GM20431 (cell line): ENCODE measurements around the gene DNAI4.
"Not testable (repeated sequence)": the region's sequence is repeated elsewhere in the genome, so short reads cannot be mapped to it uniquely, and the experiment has no call there.

ENCODE experiments used
- in situ Hi-C: fragments of 300-500 bp; cut with MseI, MboI; formaldehyde crosslinking; loops from one replicate; pipeline ENCODE4 v1.15.0; 2020; ENCODE audit warnings: low sequenced_read_pairs; ENCODE audit not compliant: unreplicated experiment

Gene DNAI4

DNA sequence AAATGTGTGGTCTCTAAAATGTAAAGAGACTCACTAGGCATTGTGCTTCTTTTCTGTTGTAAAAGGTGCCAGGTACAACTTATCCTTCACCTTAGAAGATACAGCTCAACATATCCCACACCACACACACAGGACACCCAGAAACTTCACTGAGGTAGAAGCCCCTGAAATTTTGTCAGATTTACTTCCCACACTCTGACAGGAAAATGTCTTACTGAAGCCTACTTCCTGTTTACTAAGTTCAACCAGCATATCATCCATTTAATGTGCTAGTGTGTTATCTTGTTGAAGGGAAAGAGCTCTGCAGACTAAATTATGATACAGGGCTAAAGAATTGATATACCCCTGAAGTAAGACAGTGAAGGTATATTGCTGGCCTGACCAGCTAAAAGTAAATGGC, 83.7 kb downstream of the DNAI4 start:
- in situ Hi-C loops, result no loop called here

DNA sequence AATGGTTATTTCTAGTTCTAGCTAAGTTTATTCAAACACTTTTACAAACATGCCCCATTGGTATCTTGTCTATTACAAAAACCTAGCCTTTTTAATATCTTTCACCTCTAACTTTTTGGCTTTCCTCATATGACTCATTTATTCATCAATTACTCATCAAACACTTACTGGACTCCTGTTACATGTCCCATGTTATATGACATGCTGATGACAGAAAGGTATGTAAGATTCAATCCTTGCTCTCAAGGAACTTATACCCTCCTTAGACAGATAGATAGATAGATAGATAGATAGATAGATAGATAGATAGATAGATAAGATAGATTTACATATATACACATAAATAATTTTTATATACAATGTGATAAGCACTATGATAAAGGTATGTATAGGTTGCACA, 89.7 kb downstream of the DNAI4 start:
- in situ Hi-C loops, result no loop called here

DNA sequence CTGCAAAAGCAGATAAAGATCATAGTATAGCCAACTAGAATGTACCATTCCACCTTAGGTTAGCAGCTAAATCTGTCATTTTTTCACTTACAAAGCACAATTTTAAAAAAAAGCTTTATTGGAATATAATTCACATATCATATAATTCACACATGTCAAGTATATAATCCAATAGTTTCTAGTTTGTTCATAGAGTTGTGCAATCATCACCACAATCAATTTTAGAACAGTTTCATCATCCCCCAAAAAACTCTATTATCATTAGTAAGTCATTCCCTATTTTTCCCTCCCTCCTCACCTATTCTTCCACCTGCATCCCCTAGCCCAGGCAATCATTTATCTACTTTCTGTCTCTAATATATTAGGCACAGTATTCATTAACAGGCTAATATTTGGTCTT, 91.5 kb downstream of the DNAI4 start:
- in situ Hi-C loops, result no loop called here

DNA sequence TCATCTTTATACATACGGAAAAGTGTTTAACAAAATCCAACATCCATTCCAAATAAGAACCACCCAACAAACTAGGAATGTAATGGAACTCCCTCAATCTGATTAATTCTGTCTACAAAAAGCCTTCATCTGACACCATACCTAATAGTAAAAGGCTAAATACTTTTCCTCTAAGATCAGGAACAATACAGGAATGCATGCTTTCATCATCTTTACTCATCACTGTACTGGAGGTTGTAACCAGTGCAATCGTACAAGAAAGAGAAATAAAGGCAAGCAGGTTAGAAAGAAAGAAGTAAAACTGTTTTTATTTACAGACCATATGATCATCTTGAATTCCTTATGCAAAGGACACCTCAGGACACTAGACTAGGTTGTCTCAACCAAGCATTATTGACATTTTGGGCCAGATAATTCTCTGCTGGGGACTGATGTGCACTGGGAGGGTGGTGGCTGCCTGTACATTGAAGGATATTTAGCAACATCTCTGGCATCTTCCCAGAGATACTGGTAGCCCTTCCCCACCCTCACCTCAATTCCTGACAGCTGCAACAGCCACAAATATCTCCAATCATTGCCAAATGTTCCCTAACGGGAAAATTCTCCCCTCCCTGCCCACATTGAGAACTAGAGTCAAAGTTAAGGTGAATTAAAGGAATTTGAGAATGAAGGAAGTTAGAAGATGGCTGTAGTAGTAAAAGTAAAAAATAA, 93.0 kb downstream of the DNAI4 start:
- in situ Hi-C loops, result no loop called here

DNA sequence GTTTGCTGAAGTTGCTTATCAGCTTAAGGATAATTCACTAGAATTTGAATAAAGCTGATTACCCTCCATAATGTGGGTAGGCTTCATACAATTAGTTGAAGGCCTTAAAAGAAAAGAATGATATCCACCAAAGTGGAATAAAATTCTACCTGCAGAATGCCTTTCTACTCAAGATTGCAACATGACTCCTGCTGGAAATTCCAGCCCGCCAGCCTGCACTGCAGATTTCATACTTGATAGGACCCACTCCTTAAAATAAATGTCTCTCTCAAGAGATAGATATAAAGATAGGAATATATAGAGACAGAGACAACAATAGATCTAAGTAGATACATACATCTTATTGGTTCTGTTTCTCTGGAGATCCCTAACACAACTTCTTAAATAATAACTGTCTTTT, 99.9 kb downstream of the DNAI4 start:
- in situ Hi-C loops, result no loop called here

DNA sequence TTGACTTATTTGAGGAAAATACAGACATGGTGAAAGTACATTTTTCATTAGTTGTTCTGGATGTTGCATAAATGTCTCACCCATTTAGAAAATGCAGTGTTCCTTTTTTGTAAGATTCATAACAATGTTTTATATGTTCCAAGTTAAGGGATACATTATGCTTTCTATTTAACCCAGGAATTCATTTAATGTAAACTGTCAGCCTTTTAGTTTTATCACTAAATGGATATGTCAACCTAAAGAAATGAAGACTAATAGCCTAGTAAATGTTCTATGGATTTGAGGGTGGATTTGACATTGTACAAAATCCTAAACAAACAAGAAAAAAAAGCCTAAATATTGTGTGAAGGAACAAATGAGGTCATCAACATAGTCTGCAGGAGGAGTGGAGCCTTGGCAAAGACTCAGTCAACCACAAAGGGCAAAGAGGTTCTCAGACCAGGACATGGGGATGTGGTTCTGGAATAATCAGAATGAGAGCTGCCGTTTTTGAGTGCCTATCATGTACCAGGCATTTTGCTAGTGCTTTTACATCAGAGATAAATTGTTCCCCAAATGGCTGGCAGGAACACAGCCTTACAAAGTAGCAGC, 114.8 kb downstream of the DNAI4 start:
- in situ Hi-C loops, result no loop called here

DNA sequence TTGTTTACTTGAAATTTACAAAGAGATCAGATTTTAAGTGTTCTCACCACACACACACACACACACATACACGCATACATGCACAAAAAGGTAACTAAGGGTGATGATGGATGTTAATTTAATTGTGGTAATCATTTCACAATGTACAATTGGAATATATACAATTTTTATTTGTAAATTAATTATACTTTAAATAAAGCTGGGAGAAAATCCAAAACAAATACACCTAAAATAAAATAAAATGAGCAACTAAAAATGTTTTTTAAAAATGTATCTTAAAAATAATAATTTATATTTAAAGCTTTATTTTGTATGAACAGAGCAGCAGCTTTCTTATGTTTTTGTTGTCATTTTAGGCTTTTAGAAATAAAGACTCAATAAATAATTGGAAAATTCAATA, 115.4 kb downstream of the DNAI4 start:
- in situ Hi-C loops, result no loop called here

DNA sequence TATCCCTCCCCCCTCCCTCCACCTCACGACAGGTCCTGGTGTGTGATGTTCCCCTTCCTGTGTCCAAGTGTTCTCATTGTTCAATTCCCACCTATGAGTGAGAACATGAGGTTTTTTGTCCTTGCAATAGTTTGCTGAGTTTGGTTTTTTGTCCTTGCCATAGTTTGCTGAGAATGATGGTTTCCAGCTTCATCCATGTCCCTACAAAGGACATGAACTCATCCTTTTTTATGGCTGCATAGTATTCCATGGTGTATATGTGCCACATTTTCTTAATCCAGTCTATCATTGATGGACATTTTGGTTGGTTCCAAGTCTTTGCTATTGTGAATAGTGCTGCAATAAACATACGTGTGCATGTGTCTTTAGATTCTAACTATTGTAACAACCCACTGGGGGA, 128.8 kb downstream of the DNAI4 start:
- in situ Hi-C loops, result not testable (repeated sequence)

DNA sequence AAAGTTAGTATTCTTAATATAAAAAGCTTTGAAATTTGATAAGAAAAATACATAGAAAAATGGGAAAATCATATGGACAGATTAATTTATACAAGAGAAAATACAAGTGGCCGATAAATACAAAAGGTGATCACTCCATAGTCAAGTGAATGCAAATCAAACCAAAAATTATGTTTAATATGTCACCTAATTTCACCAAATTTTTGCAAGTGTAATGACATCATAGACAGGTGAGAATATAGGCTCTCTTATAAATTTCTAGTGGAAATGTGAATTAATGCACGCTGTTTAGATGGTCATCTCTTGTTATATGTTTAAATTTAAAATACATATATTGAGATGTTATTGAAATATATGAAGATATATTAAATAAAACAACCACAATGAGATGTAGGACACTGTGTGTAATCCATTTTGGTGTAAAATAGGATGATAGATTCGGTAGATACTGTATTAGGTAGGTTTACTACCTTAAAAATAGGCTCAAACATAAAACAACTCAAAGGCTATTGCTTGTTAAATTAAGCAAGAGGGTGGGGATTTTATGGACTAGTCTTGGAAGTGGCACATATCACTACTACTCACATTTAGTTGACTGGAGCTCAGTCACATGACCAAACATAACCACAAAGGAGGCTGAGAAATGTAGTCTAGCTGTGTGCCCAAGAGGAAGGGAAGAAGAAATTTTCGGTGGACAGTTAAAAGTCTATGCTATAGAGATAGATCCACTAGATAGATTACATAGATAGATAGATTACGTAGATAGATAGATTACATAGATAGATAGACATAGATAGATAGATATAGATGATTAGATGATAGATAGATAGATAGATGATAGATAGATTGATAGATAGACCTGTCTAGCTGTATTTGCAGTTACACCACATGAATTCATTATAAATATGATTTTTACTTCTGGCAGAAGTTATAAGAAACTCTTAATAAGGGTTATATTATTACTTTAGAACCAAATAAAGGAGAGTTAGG, 132.7 kb downstream of the DNAI4 start:
- in situ Hi-C loops, result no loop called here

DNA sequence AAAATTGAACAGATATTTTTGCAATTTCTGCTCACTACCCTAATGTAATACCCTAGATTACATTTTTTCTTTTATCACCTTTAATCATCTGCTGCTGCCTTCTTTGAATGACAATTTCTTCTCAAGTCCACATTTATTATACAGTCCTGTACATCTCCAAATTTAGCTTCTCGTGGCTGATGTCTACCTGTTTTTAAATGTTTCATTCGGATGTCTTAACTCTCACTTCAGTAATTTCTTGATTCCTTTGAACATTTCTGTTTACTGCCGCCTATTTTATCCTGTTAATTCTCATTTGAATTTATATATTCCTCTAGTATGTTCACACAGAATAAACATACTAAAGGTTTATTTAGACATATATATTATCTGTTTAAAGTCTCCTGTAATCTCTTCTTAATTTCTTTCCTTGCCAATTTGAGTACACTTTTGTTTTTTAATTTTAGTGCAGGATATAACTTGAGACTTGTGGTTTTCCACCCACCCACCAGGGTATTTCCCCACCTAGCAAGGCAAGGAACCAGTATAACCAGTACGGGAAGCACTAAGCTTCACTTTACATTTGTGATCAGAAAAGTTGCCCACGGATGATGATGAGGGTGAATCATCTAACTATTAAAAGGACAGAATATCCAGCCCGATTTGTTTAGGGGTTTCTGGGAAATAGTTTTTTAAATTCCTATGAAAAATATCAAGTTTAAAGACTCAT, 136.3 kb downstream of the DNAI4 start:
- in situ Hi-C loops, result no loop called here

DNA sequence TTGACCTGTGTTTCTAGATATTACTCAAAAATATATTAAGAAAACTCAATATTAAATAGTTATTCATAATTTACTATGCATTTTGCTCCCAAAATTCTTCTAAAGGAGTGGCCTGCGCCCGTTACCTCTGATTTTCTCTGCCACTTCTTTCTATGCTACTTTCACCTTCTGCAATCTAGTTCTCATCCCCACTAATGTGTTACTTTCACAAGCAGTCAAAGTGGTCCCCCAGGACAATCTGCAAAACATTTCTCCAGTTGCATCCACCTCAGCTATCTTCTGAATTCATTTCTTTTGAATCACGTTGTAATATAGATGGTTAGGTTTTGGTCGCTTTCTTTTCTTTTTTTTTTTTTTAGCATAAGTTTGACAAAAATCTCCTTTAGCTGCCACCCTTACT, 137.0 kb downstream of the DNAI4 start:
- in situ Hi-C loops, result no loop called here

DNA sequence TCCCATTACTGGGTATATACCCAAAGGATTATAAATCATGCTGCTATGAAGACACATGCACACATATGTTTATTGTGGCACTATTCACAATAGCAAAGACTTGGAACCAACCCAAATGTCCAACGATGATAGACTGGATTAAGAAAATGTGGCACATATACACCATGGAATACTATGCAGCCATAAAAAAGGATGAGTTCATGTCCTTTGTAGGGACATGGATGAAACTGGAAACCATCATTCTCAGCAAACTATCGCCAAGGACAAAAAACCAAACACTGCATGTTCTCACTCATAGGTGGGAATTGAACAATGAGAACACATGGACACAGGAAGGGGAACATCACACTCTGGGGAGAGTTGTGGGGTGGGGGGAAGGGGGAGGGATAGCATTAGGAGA, 138.9 kb downstream of the DNAI4 start:
- in situ Hi-C loops, result not testable (repeated sequence)

DNA sequence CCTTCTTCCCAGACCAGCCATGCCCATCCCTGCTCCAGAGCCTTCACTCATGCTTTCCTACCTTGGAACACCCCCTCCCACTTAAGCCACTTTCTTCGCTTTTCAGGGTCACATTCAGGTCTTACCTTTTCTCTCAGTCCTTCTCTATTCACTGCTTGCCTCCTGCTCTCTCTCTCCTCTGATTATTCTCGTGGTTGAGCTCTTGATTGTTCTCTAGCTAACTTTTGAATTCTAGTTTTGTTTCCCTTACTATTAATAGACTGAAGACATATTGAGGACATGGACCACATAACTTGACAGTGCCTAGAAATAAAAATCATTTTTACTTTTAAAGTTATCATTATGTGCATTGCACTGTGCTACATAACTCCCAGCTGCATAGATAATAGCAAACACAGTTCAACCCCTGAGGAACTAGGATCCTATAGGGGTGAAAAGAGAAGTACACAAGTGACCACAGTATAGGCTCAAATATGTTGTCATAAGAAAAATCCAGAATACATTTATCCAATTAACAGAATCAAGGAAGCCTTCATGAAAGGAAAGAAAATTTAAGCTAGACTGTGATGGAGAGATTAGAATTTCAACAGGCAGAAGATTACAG, 145.1 kb downstream of the DNAI4 start:
- in situ Hi-C loops, result no loop called here

DNA sequence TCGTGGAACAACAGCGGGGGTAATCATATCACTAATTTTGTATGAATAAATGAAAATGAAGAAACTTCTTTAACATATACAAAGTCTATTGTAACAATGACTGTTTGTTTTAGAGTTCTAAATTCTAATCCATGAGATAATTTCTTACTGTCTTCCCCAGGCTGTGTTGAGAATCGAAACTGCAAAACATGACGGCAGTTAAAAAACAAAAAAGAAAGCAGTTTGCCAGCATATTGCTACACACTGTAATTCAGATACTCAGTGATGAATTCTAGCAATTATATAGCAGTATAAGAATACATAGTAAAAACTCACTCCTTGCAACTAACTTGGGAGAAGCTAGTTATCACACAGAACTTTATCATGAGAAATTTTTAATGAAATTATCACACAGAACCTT, 145.7 kb downstream of the DNAI4 start:
- in situ Hi-C loops, result no loop called here

DNA sequence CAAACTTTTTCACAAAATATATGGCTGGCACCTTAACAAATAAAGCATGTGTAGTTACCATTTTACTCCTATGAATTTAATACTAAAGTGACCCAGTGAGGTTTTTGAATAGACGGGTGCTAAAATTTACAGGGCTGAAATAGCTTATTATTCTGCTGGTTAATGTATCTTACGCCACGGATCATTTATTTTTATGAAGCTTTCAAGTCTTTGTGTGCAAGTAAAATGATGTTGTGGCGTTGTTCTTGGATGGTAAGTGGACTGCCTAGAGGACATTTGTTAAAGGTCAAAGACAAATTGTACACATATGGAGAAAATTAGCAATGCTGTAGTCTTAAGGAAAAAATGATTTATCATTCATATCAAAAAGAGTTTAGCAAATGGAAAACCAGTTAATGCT, 146.4 kb downstream of the DNAI4 start:
- in situ Hi-C loops, result no loop called here

DNA sequence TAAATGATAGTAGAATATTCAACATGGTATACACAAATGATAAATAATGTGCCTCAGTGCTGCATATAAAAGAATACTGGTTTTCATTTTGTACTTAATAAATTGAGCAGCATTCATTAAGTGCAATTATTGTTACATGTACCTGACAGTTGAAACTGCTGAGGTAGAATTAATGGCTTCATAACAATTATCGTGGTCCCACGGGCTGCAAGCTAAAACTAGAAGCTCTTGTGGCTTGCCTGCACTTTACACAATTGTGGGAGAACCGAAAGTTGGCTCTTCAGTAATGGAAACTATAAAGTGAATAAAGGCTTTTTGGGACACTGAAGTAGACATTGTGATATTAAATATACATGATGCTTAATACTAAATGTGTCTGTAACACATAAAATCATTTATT, 146.8 kb downstream of the DNAI4 start:
- in situ Hi-C loops, result no loop called here

DNA sequence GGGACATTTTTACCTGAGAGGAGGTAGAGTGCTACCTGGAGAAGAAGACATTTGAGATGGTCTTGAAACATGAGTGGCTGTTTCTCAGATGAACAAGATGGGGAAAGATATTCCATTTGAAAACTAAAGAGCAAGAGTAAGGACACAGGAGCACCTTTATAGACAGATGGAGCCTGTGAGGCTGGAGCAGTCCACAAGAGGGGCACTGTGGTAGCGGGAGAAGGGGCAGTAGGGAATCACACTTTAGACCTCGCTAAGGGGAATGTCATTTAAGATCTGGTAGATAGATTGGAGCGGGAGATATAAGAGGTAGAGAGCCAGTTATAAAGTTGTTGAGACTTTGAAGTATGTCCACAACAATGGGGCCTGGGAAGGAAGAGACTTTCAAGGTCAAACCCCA, 149.0 kb downstream of the DNAI4 start:
- in situ Hi-C loops, result no loop called here

DNA sequence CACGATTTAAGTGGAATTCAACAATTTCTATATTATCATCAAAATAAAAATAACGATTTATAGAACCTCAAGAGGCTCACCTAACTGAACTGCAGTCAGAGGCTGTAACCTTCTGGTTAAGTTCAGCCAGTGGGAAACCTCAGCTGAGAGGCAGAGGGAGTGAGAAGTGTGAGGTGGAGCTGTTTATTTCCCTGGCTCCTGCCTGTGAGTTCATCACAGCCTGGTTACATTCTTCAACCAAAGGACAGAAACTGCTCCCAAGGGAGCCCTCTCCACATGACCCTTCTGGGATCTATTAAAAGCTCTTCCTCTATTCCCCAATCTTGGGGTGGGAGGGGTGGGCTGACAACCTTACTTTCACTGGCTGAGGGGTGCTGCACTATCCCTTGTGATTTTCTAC, 150.2 kb downstream of the DNAI4 start:
- in situ Hi-C loops, result loop anchor here (25.0 kb wide), 2 partner anchors 363 to 738 kb away; partner anchors contain the start of gene C1orf141

DNA sequence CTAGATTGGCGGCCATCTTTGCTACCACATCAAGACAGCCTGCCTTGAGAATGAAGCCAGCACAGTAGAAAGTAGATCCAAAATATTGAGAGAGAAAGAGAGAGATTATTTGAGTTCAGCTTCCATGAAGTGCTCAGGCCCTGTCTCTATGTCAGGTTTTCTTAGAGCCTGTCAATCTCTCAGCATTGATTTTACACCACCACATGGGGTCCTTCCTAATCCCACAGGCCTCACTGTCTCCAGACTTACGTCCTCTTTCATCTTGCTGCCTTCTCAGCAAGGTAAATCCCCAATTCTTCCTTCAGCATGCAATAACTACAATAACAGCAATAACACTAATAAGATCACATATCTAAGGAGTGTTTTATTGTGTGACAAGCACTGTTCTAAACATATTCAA, 151.4 kb downstream of the DNAI4 start:
- in situ Hi-C loops, result loop anchor here (25.0 kb wide), 2 partner anchors 364 to 739 kb away; partner anchors contain the start of gene C1orf141

DNA sequence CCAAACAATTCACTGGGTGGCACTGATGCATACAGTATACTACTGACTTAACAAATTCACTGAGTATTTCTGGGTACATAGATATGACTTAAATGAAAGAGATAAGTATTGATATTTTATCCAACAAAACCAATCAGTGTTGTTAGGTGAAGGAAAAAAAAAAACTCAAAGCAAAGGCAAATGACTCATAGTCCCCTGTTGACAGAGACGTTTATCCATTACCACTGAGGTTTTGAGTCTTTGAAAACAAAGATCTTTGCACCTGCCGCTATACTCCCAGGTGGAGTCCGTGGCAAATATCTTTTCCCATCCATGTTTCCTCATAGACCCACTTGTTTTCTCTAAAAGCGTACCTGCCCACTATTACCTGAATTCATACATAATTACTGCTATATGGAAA, 154.0 kb downstream of the DNAI4 start:
- in situ Hi-C loops, result loop anchor here (25.0 kb wide), 2 partner anchors 367 to 742 kb away; partner anchors contain the start of gene C1orf141
